Measurements from ENCODE around the gene CDK6.

GRCh38 chr7:92875719-92876118 is 39.3 kb upstream of the CDK6 start:
- TF ChIP-seq CTCF (IDR thresholded peaks at IDR 0.05) = no peak
- no peak for TF ChIP-seq POLR2A (IDR thresholded peaks at IDR 0.05)
- no peak for TF ChIP-seq EP300 (IDR thresholded peaks at IDR 0.05; ENCODE audit: low read depth)
- no peak for TF ChIP-seq POLR2AphosphoS5 (IDR thresholded peaks at IDR 0.05)

Data from transverse colon (tissue), 4 donors.